ENCODE measurements around the gene THY1.
"Not testable (repeated sequence)": the region's sequence is repeated elsewhere in the genome, so short reads cannot be mapped to it uniquely, and the experiment has no call there.

The THY1 gene

GRCh38 chr11:119468511-119468910, 45.5 kb upstream of the THY1 start:
- H3K4me3 ChIP-seq (replicated peaks; ENCODE audit: low read depth, low read length) = no peak overlapping the region
- H3K27me3 ChIP-seq (replicated peaks; ENCODE audit: control insufficient read depth, insufficient read depth, low read length) = no peaks in the 10 kb centered on the region; the same call in 1 of the 2 replicates
- no peak for DNase-seq (ENCODE audit: extremely low read depth, insufficient read length)
- H3K36me3 ChIP-seq (ENCODE audit: control insufficient read depth, insufficient read depth, low read length) = no peaks in the 10 kb centered on the region
- TF ChIP-seq, protein P1, sequence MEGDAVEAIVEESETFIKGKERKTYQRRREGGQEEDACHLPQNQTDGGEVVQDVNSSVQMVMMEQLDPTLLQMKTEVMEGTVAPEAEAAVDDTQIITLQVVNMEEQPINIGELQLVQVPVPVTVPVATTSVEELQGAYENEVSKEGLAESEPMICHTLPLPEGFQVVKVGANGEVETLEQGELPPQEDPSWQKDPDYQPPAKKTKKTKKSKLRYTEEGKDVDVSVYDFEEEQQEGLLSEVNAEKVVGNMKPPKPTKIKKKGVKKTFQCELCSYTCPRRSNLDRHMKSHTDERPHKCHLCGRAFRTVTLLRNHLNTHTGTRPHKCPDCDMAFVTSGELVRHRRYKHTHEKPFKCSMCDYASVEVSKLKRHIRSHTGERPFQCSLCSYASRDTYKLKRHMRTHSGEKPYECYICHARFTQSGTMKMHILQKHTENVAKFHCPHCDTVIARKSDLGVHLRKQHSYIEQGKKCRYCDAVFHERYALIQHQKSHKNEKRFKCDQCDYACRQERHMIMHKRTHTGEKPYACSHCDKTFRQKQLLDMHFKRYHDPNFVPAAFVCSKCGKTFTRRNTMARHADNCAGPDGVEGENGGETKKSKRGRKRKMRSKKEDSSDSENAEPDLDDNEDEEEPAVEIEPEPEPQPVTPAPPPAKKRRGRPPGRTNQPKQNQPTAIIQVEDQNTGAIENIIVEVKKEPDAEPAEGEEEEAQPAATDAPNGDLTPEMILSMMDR (IDR thresholded peaks at IDR 0.05; ENCODE audit: insufficient read depth, low read length, poor library complexity, severe bottlenecking) = no peak

GRCh38 chr11:119461229-119461963, 38.4 kb upstream of the THY1 start:
- TF ChIP-seq, protein P1 (IDR thresholded peaks at IDR 0.05; ENCODE audit: insufficient read depth, low read length, poor library complexity, severe bottlenecking) = no peak
- no peaks in the 10 kb centered on the region for H3K36me3 ChIP-seq (ENCODE audit: control insufficient read depth, insufficient read depth, low read length)
- no peak for DNase-seq (ENCODE audit: extremely low read depth, insufficient read length)
- H3K4me3 ChIP-seq (replicated peaks; ENCODE audit: low read depth, low read length) = no peak overlapping the region
- no peaks in the 10 kb centered on the region for H3K27me3 ChIP-seq (replicated peaks; ENCODE audit: control insufficient read depth, insufficient read depth, low read length)

DNA sequence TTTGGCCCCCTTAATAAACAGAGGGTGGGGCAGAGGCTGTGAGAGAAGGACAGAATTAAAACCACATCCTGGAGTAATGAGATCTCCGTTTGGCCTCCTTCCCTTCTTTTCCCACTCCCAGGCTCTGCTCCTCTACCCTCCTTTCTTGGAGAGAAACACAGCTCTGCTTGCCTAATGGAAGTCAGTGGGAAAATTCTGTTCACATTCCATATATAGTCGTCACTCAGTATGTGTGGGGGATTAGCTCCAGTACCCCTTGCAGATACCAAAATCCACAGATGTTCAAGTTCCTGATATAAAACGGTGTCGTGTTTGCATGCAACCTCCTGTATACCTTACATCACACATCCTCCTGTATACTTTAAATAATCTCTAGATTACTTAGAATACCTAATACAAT, 37.6 kb upstream of the THY1 start:
- Histone ChIP-seq H3K27me3 (replicated peaks; ENCODE audit: control insufficient read depth, insufficient read depth, low read length) (no peaks in the 10 kb centered on the region), H3K36me3 (ENCODE audit: control insufficient read depth, insufficient read depth, low read length) (no peaks in the 10 kb centered on the region), H3K4me3 (replicated peaks; ENCODE audit: low read depth, low read length) (no peak overlapping the region)
- DNase-seq (ENCODE audit: extremely low read depth, insufficient read length) = no peak
- TF ChIP-seq, protein P1 (IDR thresholded peaks at IDR 0.05; ENCODE audit: insufficient read depth, low read length, poor library complexity, severe bottlenecking) = no peak

DNA sequence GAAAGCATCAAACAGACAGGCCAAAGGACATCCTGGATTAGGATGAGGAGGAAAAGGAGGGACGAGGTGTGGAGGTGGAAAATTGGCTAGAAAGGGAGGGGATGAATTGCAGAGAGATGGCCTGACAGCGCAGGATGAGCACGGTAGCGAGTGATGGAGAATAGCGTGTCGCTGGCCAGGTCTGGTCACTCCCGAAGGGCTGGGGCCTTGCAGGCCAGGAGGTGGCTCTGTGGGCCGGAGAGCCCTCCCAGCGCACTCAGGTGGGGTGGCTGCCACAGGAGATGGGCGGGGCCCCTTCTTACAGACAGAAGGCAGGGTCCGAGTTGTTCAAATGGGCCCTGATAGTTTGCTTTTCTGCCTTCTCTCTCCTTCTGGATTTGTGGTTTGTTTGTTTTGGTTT, 37.1 kb upstream of the THY1 start:
- no peaks in the 10 kb centered on the region for H3K36me3 ChIP-seq (ENCODE audit: control insufficient read depth, insufficient read depth, low read length)
- H3K27me3 ChIP-seq (replicated peaks; ENCODE audit: control insufficient read depth, insufficient read depth, low read length) = no peaks in the 10 kb centered on the region
- no peak for DNase-seq (ENCODE audit: extremely low read depth, insufficient read length)
- no peak overlapping the region for H3K4me3 ChIP-seq (replicated peaks; ENCODE audit: low read depth, low read length)
- TF ChIP-seq, protein P1 (IDR thresholded peaks at IDR 0.05; ENCODE audit: insufficient read depth, low read length, poor library complexity, severe bottlenecking) = no peak

DNA sequence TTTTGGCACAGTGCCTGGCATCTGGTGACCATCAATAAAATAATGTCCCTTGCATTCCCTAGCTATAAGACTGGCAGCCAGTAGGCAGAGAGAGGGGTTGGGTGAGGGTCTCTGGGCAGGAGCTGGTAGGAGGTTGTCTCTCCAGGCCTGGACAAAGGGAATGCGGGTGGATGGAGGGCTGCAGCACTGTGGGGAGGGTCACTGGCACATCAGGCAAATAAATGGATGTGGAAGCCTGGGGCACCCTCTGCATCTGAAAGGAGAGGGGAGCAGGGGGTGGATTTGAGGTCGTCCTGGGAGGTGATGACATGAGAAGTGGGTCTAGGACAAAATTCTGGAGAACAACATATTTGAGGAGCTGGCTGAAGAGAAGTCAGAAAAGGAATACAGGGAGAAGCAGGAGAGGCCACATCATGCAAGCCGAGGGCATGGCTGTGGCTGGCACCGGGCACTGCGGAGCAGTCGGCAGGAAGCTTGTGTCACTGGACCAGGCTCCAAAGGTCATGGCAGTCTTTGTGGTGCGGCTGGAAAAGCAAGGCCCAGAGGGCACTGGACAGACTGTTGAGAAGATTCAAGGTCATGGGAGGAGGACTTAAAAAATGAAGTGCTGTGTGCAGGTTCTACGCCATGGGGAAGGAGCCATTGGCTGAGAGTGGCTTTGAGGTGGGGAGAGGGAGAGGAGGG, 36.5 kb upstream of the THY1 start:
- H3K4me3 ChIP-seq (replicated peaks; ENCODE audit: low read depth, low read length) = no peak overlapping the region
- TF ChIP-seq, protein P1 (IDR thresholded peaks at IDR 0.05; ENCODE audit: insufficient read depth, low read length, poor library complexity, severe bottlenecking) = no peak
- no peaks in the 10 kb centered on the region for H3K36me3 ChIP-seq (ENCODE audit: control insufficient read depth, insufficient read depth, low read length)
- DNase-seq (ENCODE audit: extremely low read depth, insufficient read length) = no peak
- H3K27me3 ChIP-seq (replicated peaks; ENCODE audit: control insufficient read depth, insufficient read depth, low read length) = no peaks in the 10 kb centered on the region

DNA sequence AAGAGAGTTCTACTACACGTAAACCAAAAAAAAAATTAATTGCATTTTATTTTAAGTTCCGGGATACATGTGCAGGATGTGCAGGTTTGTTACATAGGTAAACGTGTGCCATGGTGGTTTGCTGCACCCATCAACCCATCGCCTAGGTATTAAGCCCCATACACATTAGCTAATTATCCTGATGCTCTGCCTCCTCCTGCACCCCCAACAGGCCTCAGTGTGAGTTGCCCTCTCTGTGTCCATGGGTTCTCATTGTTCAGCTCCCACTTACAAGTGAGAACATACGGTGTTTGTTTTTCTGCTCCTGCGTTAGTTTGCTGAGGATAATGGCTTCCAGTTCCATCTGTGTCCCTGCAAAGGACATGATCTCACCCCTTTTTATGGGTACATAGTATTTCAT, 32.7 kb upstream of the THY1 start:
- not testable (repeated sequence) for H3K27me3 ChIP-seq (replicated peaks; ENCODE audit: control insufficient read depth, insufficient read depth, low read length); DNase-seq (ENCODE audit: extremely low read depth, insufficient read length); H3K4me3 ChIP-seq (replicated peaks; ENCODE audit: low read depth, low read length); H3K36me3 ChIP-seq (ENCODE audit: control insufficient read depth, insufficient read depth, low read length)

- H3K36me3 ChIP-seq (ENCODE audit: control insufficient read depth, insufficient read depth, low read length); DNase-seq (ENCODE audit: extremely low read depth, insufficient read length); H3K4me3 ChIP-seq (replicated peaks; ENCODE audit: low read depth, low read length); H3K27me3 ChIP-seq (replicated peaks; ENCODE audit: control insufficient read depth, insufficient read depth, low read length): not testable (repeated sequence)
Observed at GRCh38 chr11:119455241-119455640, 32.3 kb upstream of the THY1 start.

All from GM06990 (cell line).